ENCODE data around the gene LRRN4.

DNA sequence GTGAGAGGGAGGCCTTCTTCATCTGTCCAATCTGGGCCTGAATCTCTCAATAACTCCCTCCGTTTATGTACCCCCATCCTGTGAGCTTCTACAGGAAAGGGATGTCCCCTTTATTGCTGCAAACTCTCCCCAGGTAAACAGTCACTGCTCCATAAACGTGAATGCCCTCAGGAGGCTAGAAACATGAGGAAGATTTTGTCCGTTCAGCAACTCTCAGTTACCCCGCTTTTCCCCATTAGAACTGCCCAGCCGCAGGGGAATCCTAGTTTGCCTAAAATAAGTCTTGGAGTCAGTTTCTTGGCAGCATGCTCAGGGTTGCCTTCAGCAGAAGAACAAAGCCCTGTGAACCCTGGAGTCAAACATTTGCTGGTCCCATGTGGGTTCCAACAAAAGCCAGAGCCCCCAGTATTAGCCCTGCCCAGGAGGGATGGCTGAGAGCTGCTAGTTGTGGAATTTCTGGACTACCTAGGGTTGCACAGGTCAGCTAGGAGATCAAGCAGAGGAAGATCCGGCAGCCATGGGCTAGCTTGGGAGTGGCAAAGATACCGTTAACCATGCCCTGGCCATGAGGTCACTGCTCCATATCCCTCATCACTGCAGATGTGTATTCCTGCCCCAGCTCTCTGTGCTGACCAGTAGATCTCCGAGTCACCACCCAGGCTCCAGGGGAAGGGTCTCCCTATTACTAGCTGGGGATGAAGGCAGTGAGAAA lies 640 bp downstream of the LRRN4 start:
- TF ChIP-seq, protein P1, sequence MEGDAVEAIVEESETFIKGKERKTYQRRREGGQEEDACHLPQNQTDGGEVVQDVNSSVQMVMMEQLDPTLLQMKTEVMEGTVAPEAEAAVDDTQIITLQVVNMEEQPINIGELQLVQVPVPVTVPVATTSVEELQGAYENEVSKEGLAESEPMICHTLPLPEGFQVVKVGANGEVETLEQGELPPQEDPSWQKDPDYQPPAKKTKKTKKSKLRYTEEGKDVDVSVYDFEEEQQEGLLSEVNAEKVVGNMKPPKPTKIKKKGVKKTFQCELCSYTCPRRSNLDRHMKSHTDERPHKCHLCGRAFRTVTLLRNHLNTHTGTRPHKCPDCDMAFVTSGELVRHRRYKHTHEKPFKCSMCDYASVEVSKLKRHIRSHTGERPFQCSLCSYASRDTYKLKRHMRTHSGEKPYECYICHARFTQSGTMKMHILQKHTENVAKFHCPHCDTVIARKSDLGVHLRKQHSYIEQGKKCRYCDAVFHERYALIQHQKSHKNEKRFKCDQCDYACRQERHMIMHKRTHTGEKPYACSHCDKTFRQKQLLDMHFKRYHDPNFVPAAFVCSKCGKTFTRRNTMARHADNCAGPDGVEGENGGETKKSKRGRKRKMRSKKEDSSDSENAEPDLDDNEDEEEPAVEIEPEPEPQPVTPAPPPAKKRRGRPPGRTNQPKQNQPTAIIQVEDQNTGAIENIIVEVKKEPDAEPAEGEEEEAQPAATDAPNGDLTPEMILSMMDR (IDR thresholded peaks at IDR 0.05; ENCODE audit: low read depth, low read length, missing input control) = no peak
- TF ChIP-seq YY1 (IDR thresholded peaks at IDR 0.05) = no peak
- no peak for TF ChIP-seq JUND (IDR thresholded peaks at IDR 0.05)
- no peak for TF ChIP-seq FOXA1 (IDR thresholded peaks at IDR 0.05)
- TF ChIP-seq SP1 (IDR thresholded peaks at IDR 0.05) = no peak
- TF ChIP-seq RAD21 (IDR thresholded peaks at IDR 0.05) = no peak
- TF ChIP-seq, protein P2, sequence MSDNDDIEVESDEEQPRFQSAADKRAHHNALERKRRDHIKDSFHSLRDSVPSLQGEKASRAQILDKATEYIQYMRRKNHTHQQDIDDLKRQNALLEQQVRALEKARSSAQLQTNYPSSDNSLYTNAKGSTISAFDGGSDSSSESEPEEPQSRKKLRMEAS (IDR thresholded peaks at IDR 0.05) = no peak

All from liver (tissue), 3 donors.